Endothelial cell of hepatic sinusoid (primary cell): ENCODE results near the gene CSH2.
"Not testable (repeated sequence)": the region's sequence is repeated elsewhere in the genome, so short reads cannot be mapped to it uniquely, and the experiment has no call there.

Experiments used
- in situ Hi-C: cut with HindIII; loops from 2 replicates; pipeline ENCODE4 v1.10.0; 2017; ENCODE audit warnings: low sequenced_read_pairs

CSH2 gene

GRCh38 chr17:63873577-63873976 is at the start of gene CSH2:
CSH2 (minus strand) TSS chr17:63873677; CDS start chr17:63873614, 63 bp downstream.
- in situ Hi-C loops: not testable (repeated sequence)

DNA sequence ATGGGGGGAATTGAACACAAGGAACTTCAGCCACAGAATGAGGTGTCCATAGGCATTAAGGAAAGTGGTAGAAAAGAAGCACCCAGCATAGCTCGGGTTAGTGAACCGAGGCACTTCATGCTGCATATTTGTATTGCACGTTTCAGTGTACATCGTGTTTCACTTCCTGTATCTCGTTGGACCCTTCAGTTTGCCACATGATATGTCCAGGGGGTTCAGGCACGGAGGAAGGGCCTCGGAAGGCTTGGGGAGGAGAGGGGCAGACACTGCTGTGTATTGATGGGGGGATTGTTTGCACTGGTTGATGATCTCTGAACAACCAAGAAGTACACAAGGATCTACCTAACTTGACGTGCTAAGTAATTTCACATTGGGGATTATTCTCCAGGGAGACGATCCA is 48.9 kb upstream of the CSH2 start:
- in situ Hi-C loops: not testable (repeated sequence)

DNA sequence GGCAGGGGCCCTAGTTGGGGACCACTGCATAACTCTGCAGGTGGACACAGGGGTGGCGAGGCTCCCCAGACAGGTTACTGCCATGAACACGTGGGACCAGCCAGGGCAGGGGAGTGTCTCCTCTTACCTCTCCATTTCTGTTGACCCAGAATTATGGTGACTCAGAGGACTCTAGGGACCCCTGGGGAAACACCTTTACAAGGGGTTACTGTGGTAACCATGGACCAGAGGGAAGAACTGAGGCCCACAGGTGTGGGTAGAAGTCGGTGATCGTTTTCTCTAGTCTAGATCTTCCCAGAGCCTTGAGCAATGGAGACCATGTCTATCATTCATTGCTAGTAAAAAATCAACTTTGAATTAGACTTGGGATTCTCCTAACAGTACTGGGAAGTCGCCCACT is 47.3 kb upstream of the CSH2 start:
- in situ Hi-C loops: not testable (repeated sequence)

GRCh38 chr17:63920050-63920449 is 46.6 kb upstream of the CSH2 start:
- in situ Hi-C loops: not testable (repeated sequence)

- in situ Hi-C loops: no loop called here
Measured at GRCh38 chr17:63919311-63919723, 45.8 kb upstream of the CSH2 start.

- in situ Hi-C loops: not testable (repeated sequence)
Measured at GRCh38 chr17:63918789-63919305, 45.4 kb upstream of the CSH2 start, which contains the start of gene GH1. GH1 (minus strand) TSS chr17:63918839; CDS start chr17:63918776, 63 bp downstream.

DNA sequence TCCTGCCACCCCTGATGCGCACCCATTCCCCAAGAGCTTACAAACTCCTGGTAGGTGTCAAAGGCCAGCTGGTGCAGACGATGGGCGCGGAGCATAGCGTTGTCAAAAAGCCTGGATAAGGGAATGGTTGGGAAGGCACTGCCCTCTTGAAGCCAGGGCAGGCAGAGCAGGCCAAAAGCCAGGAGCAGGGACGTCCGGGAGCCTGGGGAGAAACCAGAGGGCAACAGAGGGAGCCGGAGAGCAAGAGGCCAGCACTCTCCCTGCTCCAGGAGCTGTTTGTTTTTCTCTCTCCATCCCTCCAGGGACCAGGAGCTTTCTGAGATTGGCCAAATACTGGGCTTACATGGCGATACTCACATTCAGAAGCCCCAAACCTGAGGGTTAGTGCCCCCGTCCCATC is 44.8 kb upstream of the CSH2 start:
- in situ Hi-C loops: no loop called here

DNA sequence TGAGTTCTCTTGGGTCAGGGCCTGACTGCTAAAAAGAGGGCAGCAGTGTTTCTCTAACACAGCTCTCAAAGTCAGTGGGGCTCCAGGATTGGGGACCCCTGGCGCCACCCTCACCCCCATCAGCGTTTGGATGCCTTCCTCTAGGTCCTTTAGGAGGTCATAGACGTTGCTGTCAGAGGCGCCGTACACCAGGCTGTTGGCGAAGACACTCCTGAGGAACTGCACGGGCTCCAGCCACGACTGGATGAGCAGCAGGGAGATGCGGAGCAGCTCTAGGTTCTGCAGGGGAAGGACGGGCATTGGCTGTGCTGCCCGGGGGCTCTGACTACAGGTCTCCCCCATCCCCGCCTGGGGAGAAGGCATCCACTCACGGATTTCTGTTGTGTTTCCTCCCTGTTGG is 44.2 kb upstream of the CSH2 start:
- in situ Hi-C loops: no loop called here

GRCh38 chr17:63917206-63917605 is 43.7 kb upstream of the CSH2 start:
- in situ Hi-C loops: not testable (repeated sequence)

DNA sequence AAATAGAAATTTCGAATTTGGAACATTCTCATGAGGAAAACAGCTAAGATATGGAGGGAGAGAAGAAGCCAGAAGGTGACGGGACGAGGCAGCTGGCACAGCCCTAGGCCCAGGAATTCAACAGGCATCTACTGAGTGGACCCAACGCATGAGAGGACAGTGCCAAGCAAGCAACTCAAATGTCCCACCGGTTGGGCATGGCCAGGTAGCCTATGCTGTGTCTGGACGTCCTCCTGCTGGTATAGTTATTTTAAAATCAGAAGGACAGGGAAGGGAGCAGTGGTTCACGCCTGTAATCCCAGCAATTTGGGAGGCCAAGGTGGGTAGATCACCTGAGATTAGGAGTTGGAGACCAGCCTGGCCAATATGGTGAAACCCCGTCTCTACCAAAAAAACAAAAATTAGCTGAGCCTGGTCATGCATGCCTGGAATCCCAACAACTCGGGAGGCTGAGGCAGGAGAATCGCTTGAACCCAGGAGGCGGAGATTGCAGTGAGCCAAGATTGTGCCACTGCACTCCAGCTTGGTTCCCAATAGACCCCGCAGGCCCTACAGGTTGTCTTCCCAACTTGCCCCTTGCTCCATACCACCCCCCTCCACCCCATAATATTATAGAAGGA is 43.2 kb upstream of the CSH2 start:
- in situ Hi-C loops: no loop called here

DNA sequence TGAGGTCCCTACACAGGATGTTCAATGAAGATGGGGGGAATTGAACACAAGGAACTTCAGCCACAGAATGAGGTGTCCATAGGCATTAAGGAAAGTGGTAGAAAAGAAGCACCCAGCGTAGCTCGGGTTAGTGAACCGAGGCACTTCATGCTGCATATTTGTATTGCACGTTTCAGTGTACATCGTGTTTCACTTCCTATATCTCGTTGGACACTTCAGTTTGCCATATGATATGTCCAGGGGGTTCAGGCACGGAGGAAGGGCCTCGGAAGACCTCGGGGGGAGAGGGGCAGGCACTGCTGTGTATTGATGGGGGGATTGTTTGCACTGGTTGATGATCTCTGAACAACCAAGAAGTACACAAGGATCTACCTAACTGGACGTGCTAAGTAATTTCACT is 42.3 kb upstream of the CSH2 start:
- in situ Hi-C loops: not testable (repeated sequence)

- in situ Hi-C loops: no loop called here
Measured at GRCh38 chr17:63914471-63914870, 41.0 kb upstream of the CSH2 start.

DNA sequence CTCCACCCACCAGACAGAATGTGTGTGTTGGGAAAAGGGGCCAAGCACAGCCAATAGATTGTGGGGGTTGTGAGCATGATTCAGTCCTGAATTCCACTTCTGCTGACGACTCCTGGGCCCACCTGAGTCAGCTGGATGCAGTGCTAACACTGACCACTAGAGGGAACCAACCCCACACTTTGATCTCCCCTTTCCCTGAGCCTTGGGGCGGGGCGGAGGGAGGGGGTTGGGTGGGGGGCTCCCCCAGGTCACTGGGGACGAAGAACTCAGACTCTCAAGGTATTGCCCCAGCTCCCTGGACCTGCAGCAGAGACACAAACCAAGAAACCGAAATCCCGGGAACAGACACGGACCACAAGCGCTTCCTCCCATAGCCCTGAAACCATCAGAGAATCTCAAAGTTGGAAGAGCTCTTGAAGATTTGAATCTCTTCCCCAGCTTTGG is 38.2 kb upstream of the CSH2 start:
- in situ Hi-C loops: no loop called here

DNA sequence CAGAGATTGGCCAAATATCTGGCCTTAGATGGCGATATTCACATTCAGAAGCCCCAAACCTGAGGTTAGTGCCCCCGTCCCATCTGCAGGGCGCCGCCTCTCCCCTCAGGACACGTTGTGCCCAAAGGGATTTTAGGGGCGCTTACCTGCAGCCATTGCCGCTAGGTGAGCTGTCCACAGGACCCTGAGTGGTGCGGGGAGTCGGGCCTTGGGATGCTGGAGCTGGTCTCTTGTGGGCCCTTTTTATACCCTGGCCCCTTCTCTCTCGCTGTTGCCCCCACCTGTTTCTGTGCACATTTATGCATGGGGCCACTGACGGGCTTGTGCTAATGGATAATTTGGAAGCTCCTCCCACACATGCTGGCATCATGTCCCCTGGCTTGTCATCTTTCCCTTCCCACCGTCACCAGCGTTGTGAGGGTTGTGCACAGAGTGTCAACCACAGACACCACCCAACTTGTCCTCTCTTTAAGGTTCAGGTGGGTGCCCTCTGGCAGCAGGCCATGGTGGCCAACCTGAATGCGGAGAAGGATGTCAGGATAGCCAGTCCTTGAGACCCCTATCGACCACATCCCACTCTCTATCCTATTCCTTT is 37.7 kb upstream of the CSH2 start, which contains the start of gene CSHL1:
TSS of gene CSHL1 (minus strand) at position 218 of the 595 bp plus-strand sequence. CDS start at position 156, 62 bp downstream.
- in situ Hi-C loops: no loop called here

- in situ Hi-C loops: no loop called here
Measured at GRCh38 chr17:63910096-63910495, 36.6 kb upstream of the CSH2 start.

GRCh38 chr17:63909586-63909985 is 36.1 kb upstream of the CSH2 start:
- in situ Hi-C loops: not testable (repeated sequence)

GRCh38 chr17:63907161-63907778 is 33.8 kb upstream of the CSH2 start:
- in situ Hi-C loops: not testable (repeated sequence)

DNA sequence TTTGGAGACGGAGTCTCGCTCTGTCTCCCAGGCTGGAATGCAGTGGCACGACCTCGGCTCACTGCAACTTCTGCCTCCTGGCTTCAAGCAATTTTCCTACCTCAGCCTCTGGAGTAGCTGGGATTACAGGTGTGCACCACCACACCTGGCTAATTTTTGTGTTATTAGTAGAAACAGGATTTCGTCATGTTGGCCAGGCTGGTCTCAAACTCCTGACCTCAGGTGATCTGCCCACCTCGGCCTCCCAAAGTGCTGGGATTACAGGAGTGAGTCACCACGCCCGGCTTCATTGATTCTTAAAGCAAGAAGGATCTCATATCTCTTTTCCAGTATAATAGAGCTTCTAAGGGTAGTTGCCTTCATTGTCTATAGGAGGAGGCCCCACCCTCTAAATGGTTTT is 31.3 kb upstream of the CSH2 start:
- in situ Hi-C loops: not testable (repeated sequence)

DNA sequence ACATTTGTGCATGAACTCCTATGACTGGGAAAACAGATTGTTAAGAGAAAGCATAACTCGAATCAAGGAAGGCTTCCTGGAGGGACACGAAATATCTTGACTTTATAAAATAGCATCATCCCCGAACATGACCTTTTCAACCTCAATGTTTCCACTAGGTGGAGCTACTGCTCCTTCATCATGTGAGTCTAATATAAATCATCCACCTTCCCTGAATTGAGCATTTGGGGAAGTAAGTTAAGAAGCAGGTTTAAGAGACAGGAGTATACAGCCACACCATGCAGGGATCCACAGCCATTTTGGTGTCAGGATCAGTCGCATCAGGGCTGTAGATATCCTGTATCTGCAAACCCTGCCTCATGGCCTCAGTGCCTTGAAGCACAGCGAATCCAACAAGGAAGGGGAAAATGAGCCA is 30.3 kb upstream of the CSH2 start:
- in situ Hi-C loops: not testable (repeated sequence)

DNA sequence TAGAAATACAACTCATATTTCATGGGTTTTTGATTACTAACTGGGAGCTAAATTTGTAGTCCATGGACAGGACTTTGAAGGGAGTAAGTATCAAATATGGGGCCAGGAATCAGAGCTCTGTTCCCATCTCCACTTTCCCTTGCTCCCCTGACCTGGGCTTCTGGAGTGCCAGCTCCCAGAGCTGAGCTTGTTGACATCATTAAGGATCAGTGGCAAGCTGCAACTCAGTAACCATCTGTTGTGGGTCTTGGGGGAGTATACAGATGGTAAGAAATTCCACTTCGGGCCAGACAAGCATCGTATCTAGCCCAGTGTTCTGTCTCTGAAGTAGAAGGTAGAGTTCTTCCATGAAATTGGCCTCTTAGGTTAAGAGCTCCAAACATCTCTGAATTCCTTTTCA is 28.5 kb upstream of the CSH2 start:
- in situ Hi-C loops: not testable (repeated sequence)

DNA sequence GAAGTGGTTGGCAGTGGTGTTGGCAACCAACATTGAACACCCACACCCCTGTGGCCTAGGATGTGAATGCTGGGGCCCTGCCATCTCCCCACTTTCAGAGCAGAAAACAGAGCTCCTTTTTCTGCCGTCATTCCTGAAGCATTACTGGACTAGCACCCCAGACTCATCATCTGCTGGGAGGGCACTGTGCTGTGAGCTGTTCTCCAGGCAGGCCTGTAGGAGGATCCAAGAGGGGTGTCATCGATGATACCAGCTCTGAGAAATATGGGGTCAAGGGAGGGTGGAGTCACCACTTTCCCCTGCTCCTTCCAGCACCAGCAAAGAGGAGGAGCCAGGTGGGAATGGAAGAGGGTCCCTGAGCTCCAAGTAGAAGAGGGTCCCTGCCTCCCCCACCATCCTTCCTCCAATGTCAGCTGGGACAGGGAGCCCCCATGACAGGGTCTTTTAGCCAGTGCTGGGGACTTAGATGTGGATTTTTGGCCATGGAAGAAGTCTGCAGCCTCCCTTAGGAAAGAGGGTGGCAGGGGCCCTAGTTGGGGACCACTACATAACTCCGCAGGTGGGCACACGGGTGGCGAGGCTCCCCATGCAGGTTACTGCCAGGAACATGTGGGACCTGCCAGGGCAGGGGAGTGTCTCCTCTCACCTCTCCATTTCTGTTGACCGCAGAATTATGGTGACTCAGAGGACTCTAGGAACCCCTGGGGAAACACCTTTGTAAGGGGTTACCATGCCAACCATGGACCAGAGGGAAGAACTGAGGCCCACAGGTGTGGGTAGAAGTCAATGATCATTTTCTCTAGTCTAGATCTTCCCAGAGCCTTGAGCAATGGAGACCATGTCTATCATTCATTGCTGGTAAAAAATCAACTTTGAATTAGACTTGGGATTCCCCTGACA is 25.7 kb upstream of the CSH2 start:
- in situ Hi-C loops: not testable (repeated sequence)
